Thoracic aorta (tissue), 2 donors: ENCODE data around the gene SCYL1. TPM values are rescaled to one million over a fixed set of nuclear protein-coding genes. Genes with fewer than 3 reads are reported as not detected.

Experiments
- ATAC-seq: fragments of 150-250 bp; one replicate; pipeline ENCODE4 v1.8.0; 2017; ENCODE audit warnings: low read depth; ENCODE audit not compliant: insufficient number of reproducible peaks, low FRiP score
- DNase-seq: peaks from one replicate; pipeline ENCODE4 v3.0.0-alpha.2; 2020; ENCODE audit warnings: low spot score
- H3K27ac ChIP-seq, 2 donors: fragments of 200-600 bp; sonication (generic); 1 replicate in 1 of 2; 2 replicates in 1 of 2; pipeline ENCODE4 v1.5.1; 2016; ENCODE audit warnings: mild to moderate bottlenecking in 2 of 2, moderate library complexity in 2 of 2
- H3K27me3 ChIP-seq: fragments of 200-600 bp; sonication (generic); replicated peaks from 2 replicates; pipeline ENCODE4 v1.6.0; 2016; ENCODE audit warnings: mild to moderate bottlenecking; ENCODE audit not compliant: insufficient read depth
- H3K36me3 ChIP-seq: fragments of 200-600 bp; sonication (generic); one replicate; pipeline ENCODE4 v1.5.1; 2016
- H3K4me1 ChIP-seq, 2 donors: fragments of 200-600 bp; sonication (generic); 1 replicate in 1 of 2; 2 replicates in 1 of 2; pipeline versions ENCODE4 v1.5.1 to v1.6.0; 2016; ENCODE audit warnings: low read depth in 2 of 2, mild to moderate bottlenecking in 1 of 2; ENCODE audit not compliant: control insufficient read depth in 1 of 2
- H3K4me3 ChIP-seq: fragments of 200-600 bp; sonication (generic); 2 replicates; pipeline ENCODE4 v1.5.1; 2016; ENCODE audit warnings: mild to moderate bottlenecking
- H3K9me3 ChIP-seq: fragments of 200-600 bp; sonication (generic); 2 replicates; pipeline ENCODE4 v1.5.1; 2016
- total RNA-seq, 2 donors: library from RNA; depleted of rRNA; stranded (reverse); fragments of >200 nt; gene quantifications; one replicate each; pipeline versions ENCODE4 v1.1.0 to v1.2.3, GENCODE V29; 2016
- TF ChIP-seq, protein P1 (sequence below): fragments of 200-600 bp; sonication (generic); IDR thresholded peaks from one replicate; pipeline ENCODE4 v1.5.1; 2019; ENCODE audit warnings: antibody characterized with exemption

Gene SCYL1
- total RNA-seq, 2 donors from 2014 or later, result 96.8 to 106 TPM

DNA sequence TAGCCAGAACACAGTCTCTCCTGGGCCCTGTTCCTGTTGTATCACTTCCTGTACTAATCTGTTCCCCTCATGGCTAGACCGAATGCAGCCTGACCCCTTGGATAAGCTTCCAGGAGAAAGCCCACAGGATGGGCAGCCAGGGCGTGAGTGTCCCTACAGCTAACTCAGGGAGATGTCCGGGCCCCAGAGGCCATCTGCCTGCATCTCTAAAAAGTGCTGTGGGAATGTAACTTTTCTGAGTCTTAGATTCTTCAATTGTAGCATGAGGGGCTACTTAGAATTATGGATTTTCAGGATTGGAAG is 33.8 kb upstream of the SCYL1 start:
- no peaks in the 10 kb centered on the region for H3K27me3 ChIP-seq
- H3K27ac ChIP-seq, result peak overlapping the region; percentile 99 to 100
- peaks cover 88 to 96% of the 10 kb centered on the region in 2 donors for H3K4me1 ChIP-seq
- H3K9me3 ChIP-seq, result no peaks in the 10 kb centered on the region
- ATAC-seq (no peak), DNase-seq (no peak)
- TF ChIP-seq, protein P1, sequence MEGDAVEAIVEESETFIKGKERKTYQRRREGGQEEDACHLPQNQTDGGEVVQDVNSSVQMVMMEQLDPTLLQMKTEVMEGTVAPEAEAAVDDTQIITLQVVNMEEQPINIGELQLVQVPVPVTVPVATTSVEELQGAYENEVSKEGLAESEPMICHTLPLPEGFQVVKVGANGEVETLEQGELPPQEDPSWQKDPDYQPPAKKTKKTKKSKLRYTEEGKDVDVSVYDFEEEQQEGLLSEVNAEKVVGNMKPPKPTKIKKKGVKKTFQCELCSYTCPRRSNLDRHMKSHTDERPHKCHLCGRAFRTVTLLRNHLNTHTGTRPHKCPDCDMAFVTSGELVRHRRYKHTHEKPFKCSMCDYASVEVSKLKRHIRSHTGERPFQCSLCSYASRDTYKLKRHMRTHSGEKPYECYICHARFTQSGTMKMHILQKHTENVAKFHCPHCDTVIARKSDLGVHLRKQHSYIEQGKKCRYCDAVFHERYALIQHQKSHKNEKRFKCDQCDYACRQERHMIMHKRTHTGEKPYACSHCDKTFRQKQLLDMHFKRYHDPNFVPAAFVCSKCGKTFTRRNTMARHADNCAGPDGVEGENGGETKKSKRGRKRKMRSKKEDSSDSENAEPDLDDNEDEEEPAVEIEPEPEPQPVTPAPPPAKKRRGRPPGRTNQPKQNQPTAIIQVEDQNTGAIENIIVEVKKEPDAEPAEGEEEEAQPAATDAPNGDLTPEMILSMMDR, result no peak
- peak overlapping the region; percentile 50 for H3K4me3 ChIP-seq
- H3K36me3 ChIP-seq, result no peaks in the 10 kb centered on the region

DNA sequence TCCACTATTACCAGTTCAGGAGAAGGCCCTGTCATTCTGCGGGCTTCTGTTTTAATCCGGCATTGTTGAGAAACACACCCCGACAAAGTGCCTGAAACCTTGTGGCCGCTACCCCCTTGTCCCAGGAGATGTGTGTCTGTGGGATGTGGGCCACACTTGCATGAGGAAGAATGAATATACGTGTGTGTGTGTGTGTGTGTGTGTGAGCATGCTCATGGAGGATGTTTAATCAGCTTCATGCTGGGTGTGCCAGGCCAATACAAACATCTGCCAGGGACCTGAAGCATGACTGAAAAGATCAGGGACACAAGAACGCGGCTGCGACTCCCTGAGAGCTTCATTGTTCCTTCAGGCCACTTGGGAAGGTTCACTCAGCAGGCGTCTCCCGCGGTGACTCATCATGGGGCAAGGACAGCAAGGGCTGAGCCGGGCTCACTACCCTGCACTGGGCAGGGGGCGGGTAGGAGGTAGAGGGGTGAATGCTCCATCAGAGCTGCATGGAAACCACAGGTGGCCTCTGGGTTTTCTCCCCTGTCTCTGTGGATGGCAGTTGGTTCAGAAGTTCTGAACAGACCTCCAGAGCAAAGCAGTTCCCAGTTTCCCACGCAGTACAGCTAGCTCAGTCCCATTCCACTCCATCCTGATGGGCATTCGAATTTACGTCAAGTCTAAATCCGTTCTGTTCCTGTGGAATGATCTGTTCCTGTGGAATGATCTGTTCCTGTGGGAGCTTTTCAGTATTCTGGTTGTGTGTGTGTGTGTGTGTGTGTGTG is 33.1 kb upstream of the SCYL1 start:
- DNase-seq (peak; percentile 84), ATAC-seq (peak; percentile 47)
- Histone ChIP-seq H3K36me3 (no peaks in the 10 kb centered on the region), H3K4me3 (peak overlapping the region; percentile 50), H3K27me3 (no peaks in the 10 kb centered on the region), H3K27ac (peak overlapping the region; percentile 99 to 100), H3K9me3 (no peaks in the 10 kb centered on the region), H3K4me1 (peaks cover 88 to 96% of the 10 kb centered on the region in 2 donors)
- TF ChIP-seq, protein P1, result no peak

DNA sequence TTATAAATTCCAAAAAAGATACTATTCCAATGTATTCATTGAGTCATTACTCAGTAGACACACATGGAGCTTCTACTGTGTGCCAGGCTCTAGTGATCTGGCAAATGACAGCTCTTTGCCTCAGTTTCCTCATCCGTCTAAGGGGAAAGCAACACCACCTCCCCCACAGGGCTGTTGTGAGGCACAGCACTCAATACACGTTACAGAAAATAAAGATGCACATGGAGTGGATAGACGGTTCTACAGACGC is 32.6 kb upstream of the SCYL1 start:
- H3K4me3 ChIP-seq, result peak overlapping the region; percentile 50
- no peaks in the 10 kb centered on the region for H3K27me3 ChIP-seq
- TF ChIP-seq, protein P1, result no peak
- DNase-seq (no peak), ATAC-seq (no peak)
- H3K9me3 ChIP-seq, result no peaks in the 10 kb centered on the region
- peak overlapping the region; percentile 99 to 100 for H3K27ac ChIP-seq
- peaks cover 86 to 95% of the 10 kb centered on the region in 2 donors for H3K4me1 ChIP-seq
- no peaks in the 10 kb centered on the region for H3K36me3 ChIP-seq

DNA sequence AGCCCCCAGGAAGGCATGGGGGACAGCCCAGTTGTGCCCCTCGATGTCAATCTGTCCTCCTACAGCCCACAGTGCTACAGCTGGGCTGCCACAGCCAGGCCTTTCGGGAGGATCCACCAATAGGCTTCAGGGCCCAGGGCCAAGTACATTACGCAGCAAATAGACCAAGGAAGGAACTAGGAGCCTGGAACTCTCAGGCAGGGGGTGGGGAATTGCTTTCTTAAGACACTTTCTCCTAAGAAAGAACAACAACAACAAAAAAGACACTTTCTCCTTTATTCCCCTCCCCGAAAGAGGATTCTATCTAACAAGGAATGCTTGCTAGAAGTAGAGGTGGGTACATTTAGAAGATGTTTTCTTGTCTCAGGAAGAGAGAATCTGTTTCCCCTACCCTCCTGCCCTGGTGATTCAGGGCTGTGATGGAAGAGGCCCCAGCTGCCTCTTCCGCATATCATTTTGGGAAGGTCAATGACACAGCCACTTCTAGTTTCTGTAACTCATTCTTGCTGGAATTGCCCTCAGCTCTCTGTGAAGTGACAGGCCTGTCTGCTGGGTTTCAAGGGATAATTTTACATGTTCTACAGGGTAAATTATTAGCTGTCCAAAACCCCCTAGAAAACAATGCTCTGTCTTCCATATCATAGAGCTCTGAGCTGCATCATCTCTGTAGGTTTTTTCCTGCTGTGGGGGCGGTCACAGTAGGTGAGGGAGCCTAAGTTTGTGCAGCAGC is 32.1 kb upstream of the SCYL1 start:
- DNase-seq (peak; percentile 73), ATAC-seq (no peak)
- TF ChIP-seq, protein P1, result no peak
- Histone ChIP-seq H3K9me3 (no peaks in the 10 kb centered on the region), H3K4me1 (peaks cover 86 to 94% of the 10 kb centered on the region in 2 donors), H3K4me3 (peak overlapping the region; percentile 50), H3K27ac (peak overlapping the region; percentile 99 to 100), H3K27me3 (no peaks in the 10 kb centered on the region), H3K36me3 (no peaks in the 10 kb centered on the region)

DNA sequence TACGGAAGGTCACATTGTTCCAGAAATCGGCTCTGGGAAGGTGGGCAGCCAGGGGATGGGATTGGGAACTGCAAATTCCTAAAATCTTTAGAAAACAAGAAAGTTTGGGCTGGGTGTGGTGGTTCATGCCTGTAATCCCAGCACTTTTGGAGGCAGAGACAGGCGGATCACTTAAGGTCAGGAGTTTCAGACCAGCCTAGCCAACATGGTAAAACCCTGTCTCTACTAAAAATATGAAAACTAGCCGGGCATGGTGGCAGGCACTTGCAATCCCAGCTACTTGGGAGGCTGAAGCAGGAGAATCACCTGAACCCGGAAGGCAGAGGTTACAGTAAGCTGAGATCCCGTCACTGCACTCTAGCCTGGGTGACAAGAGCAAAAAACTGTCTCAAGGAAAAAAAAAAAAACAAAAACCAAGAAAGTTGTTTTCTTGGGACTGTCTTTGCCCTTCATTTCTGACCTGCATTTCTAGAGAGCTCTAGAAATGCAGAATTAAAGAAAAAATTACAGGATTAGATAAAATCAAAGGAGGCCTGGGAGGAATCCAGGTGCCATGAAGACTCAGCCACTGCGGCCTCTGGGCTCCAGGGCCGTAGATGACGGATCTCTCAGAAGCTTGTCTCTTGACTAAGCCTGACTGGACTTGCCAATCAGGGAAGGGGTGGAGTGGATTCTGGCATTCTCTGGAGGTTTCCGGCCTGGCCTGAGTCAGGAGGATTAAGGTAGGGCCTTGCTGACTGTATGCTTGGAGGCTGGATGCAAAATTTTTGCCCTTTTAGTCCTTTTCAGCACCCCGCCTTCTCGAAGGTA is 31.3 kb upstream of the SCYL1 start:
- Histone ChIP-seq H3K4me1 (peaks cover 78 to 90% of the 10 kb centered on the region in 2 donors), H3K36me3 (no peaks in the 10 kb centered on the region), H3K27ac (peak overlapping the region; percentile 99 to 100), H3K27me3 (no peaks in the 10 kb centered on the region), H3K4me3 (peak overlapping the region; percentile 50), H3K9me3 (no peaks in the 10 kb centered on the region)
- ATAC-seq (peak; percentile 48), DNase-seq (peak; percentile 80)
- TF ChIP-seq, protein P1, result no peak
